HG03280 (cell line): ENCODE data around the gene NEGR1.

Experiments used
- ATAC-seq: cut with Tn5 transposase; IDR thresholded peaks from one replicate; pipeline ENCODE4 v1.9.1; 2021; ENCODE audit warnings: mild to moderate bottlenecking, moderate library complexity; ENCODE audit not compliant: unreplicated experiment

Gene NEGR1

DNA sequence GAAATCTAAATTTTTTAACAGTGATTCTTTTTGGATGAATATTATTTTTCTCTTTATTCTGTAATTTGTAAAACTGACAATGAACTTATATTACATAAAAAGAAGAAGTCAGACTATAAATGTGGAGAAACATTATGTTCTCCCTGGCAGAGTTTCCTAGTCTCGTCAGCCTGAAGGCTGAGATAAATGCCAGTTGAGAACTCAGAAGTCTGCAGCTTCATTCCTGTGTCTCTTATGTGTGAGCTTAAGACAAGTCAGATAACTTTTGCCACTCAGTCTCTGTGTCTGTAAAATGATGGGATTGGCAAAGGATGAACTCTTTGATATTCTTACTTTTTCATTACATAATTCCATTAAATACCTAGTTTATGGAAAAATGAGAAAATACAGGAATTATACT, 632.7 kb downstream of the NEGR1 start:
- ATAC-seq = no peak

DNA sequence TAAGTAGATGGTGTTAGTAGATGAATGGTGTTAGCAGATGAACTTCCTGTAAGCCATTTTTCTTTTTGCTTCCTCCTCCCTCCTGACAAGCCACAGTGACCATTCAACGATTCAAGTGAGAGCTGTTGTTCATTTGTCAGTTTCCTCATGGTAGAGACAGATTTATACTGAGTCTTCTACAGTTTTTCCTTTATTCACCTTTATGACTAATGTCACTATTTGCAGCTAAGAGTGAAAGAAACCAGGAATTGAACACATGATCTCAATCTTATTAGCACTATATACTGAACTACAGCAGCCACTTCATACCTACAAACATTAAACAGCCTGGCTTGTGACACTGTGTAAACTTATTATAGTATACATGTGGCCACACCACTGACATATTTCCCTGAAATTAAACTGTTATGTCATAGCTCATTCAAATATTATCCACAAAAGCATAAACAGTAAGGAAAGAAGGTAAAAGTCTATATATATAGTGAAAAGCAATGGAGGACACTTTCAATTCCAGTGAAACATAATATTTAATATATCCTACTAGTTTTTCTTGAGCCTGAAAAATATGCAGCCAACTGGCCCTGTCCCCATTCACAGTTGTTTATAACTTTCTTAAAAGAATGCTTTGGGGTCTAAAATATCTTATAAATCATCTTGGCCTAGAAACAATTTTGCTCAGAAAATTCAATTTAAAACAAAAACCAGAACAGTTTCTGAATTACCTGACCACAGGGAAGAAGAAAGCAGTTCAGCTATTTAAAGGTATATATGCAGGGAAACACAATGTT, 634.6 kb downstream of the NEGR1 start:
- no peak for ATAC-seq

DNA sequence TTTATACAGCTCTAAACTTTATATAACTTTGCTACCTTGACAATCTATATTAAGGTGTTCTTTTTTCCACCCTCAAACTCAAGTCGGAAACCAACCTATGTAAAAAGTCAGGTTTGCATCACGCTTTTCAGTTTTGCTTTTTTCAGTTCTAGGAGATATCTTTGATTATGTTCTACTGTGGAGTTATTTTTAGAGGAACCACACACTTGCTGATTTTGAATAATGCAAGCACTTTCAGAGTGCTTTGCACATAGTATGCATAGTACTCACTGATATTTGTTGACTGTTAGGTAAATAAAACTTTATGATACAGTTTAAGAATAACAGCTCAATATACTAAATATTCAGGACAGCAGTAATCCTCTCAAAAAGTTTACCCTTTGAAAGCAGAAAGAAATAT, 637.3 kb downstream of the NEGR1 start:
- ATAC-seq = no peak

DNA sequence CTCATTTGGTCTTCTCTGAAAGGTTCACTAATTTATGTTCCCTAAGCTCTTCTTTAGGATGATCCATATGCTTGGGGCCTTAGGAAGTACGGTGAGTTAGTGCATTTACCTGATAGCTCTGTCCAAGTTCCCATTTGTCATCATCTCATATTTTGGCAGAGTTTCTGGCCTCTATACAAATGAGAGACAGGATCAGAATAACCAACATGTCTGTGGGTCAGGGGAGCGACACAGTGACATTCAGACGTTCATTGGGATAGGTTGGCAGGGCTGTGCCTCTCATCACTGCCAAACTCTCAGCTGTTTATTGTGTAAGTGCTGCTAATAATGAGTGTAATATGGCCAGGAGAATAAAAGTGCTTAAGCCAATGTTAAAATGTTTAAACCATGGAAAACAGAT, 640.4 kb downstream of the NEGR1 start:
- no peak for ATAC-seq

DNA sequence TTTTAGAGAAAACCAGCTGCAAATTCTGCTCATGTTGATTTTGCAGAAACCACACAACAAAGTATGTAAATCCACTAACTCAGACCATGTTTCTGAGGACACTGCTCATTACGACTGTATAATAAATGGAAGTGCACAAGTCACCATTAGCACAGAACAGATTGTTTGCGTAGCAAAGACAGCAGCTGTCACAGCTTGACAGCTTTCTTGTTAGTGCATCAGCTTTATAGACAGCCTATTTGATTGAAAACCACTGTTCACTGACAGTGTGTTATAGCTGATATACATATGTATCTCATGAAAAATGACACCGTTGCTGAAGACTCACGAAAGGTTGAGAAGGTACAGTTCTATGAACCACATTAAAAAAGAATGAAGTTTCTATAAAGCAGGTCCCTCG, 641.3 kb downstream of the NEGR1 start:
- ATAC-seq = no peak

DNA sequence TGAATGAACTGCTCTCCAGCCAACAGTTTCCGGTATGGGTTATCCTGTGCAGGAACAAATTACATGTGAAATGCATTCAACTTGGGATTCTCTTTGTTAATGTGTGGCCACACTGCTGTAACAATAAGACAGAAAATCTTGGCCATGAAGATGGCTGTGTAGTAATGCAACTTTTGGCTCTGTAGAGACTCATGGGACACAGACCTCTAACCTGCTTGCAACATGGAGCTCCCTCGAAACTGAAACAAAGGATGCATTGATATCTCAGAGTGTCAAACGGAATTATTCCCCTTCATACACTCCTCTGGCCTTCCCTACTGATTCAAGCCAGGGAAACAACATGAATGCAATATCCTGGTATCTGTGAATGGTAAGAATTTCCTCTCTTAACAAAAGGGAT, 642.2 kb downstream of the NEGR1 start:
- ATAC-seq = no peak

DNA sequence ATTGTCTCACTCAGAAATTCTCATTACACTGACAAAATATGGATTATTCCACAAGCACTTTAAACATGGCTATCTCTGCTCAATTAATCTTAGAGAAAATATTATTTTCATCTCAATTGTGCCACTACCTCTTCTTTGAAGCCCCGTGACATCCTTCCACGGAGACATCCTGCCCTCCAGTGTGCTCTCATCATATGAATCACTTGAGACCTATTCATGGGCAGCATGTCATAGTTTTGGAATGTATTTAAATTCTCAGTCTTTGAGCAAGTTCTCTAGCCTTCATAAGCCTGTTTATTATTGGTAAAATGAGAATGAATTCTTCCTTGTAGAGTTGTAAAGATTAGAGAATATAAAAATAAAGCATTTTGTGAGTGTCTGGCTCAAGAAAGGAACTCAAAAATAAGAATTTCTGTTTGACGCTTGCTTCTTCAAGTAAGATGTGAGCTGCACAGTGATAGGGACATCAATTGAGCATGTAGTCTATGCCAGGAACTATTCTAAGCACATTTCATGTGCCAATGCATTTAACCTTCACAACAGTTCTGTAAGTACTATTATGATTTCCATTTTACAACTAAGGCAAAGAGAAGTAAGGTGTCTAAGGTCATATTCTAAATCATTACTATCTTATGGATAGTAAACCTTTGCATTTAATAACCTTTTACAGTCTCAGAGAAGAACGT, 644.1 kb downstream of the NEGR1 start:
- ATAC-seq = no peak

DNA sequence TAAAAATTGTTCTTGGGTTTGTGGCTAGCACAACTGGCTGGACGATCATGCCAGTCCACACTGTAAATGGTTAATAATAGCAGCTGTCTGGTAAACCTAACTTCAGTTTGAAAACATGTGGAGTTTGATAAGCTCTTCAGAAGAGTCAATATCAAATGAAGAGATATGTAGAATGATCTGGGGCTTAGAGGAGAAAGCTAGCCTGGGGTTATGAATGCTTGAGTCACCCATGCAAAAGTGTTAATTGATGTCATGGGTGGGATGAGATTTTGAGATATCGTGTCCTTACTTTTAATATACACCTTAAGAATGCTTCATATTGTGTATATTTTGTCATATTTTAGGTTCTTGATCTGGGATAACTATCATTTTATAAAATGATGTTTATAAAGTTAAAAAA, 646.8 kb downstream of the NEGR1 start:
- ATAC-seq = no peak

DNA sequence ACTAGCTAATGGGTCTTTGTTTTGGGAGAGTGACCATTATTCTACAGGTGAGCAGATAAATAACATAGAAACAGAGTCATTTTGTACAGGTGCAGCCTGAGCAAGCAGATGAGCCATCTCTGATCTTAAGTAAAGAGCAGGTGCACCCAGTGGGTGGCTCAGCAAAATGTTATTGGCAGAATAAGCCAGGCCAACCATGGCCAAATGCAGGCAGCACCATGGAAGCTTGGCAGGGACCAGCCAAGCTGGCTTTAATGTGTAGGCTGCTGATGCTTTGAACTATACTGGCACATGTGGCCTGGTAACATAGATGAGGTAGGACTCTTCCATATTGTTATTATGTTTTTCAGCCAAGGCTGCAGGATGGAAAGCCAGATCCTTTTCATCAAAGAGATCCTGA, 648.2 kb downstream of the NEGR1 start:
- ATAC-seq = no peak

DNA sequence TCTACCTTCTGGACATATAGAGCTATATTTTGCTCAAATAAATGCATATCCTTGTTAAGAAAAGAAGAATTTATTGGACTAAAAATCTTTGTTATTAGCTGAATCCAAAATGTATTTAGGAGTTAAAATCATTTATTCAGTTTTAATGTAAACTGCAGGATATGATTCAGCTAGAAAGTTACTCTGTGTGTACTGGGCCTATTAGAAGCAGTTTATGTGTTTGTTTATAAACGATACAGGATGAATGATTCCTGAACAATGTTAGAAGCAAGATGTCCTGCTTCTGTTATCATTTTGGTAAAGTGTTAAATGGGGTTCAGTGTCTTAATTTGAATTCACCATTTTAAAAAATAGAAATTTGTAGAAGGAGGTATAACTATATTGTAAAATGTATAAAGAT, 652.3 kb downstream of the NEGR1 start:
- ATAC-seq = no peak

DNA sequence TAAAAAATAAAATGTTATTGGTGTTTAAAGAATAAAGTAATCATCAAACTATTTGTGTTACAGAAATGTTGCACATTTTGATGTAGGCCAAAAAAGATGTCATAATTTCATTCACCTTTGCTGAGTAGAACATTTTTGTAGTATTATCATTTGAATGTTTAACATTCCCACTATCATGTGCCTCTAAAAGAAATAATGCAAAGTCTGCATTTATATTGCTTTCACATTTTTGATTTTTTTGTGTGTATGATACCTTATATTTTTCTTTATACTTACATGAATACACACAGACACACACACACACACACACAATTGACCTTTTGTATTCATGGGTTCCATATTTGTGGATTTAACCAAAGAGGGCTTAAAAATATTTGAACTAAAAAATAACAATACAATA, 657.3 kb downstream of the NEGR1 start:
- ATAC-seq = no peak

DNA sequence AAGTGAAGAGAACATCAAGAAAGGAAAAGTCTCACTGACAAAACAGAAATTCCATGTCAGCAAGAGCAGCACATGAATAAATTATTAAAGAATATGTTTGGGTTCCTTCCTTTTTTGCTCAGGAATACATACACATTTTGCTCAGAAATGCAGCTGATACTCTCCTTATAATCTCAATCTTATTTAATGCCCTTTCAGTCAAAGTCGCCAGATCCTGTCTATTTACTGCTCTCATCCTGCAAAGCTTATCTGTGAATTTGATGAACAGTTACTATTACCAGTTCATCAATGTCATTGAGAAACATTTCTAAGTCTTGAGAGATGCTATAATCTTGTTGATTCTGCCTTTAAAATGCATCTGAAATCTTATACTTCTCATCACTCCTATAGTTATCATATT, 658.5 kb downstream of the NEGR1 start:
- no peak for ATAC-seq

DNA sequence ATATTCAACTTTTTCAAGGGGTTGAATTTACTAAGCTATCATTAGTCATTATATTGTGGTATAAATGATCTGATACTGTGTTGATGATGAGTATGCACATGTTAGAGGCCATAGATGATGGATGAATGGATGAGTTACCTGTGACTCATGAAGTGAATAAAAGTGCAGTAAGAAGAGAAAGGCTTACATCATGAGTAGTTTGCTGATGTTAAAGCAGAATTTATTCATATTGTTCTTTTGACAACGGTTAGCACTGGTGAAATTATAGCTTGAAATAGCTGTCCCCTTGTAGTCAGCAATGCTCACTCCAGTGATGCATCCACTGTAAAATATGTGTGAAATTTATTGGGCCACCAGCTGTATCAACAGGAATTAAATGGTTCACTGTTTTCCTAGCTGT, 660.6 kb downstream of the NEGR1 start:
- no peak for ATAC-seq

DNA sequence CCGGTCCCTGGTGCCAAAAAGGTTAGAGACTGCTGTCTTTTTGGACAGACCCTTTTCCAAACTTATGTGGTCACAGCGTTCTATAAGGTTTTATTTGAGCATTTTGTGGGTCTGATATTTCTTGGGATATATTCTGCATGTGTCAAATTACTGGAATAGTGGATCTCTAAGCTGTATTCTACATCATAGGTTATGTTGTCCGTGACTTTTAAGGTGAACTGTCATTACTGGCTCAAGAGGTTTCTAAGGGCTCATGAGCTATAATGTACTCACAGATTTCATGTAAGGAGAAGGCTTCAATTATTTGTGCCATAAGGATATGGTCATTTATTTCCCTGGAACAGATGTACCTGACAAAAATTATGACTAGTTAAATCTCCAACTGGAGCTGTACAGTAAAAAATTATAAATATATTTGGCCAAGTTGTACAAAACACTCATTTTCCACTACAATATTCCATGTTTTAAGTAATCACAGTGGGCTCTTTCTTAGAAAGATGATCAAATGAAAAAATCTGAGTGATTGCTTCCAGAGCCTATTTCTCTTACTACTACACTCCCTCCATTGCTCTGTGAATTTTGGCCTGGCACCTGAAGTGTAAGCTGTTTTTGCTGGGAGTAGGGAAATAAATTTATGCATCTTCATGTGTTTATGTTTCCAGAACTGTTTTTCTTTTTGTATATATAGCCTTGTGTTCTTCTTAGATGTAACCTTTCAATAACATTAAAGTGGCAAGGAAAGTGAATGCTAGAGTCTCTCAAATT, 663.4 kb downstream of the NEGR1 start:
- ATAC-seq = no peak

DNA sequence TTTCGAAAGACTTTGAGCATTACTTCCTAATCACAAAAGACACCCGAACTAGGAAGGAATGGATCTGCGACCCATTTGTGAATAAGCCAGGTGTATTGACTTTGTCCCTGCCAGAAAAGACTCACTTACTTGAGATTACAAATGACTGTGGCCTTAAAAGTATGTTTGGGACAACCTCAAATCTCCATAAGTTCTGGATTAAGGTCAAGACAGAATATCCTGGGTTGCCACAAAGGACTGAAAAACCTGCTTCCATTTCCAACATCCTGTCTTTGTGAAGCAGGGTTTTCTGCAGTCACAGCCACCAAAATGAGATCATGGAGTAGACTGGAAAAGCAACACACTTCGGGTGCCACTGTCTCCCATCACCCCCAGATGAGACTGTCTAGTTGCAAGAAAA, 664.1 kb downstream of the NEGR1 start:
- ATAC-seq = no peak

DNA sequence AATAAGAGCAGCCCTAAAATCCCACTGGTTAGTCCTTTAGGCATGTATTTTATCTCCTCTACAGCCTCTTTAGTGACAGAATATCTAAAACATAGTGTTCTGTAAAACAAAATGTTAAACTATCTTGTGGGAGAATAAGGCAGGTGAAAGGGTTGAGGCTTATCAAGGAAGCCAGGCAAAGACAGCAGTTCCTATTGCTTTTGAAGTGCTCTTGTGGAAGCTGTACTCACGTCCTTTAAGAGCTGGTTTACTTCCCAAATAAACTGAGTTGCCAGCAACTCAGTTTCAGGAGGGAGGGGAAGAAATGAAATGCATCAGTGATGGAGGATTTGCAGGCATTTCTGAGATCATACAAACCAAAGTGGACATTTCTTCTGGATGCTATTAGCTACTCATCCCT, 671.9 kb downstream of the NEGR1 start:
- no peak for ATAC-seq

DNA sequence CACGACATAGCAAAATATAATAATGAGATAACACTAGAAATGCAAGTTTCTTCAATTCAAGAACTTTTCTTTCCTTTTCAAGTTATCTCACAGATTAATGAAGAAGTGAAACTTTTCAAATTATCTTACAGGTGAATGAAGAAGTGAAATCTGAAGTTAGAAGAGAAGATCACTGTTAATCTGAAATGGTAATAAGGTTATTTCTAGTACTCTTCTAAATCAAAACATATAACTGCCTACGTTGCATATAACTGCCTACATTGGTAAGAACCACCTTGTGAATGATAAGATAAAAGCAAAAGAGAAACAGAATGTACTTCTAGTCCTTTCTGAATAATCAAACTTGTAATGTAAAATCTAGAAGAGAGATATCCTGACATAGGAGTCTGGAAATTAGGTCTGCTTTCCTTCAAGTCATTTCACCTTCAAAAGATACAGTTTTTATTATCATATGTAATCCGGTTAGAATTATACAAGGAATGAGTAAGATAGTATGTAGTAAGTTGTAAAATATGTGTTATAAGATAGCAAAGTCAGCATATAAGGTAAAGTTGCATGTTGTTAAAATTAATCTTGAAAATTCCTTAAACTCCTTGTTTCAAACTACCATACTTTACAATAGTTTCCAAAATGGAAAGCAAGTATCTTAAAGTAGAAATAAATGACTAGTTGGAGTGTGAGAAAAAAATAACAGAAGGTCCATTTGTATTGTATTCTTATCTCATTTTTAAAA, 679.1 kb downstream of the NEGR1 start:
- no peak for ATAC-seq

DNA sequence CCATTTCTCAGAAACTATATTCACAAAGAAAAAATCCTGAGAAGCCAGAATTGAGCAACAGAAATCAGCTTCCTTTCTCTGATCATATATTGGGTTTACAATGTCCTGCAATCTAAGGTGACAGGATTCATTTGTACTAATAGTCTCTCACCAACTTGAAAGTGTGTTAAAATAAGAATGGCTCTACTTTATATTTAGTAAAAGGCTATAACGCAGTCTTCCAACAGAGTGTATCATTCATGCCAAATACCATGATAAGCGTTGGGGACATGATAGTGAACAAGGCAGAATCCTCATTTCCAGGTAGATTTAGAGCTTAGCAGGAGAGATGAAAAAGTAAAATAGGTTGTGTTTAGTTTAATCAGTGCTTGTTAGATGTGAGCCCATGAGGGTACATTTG, 682.3 kb downstream of the NEGR1 start:
- ATAC-seq = no peak

DNA sequence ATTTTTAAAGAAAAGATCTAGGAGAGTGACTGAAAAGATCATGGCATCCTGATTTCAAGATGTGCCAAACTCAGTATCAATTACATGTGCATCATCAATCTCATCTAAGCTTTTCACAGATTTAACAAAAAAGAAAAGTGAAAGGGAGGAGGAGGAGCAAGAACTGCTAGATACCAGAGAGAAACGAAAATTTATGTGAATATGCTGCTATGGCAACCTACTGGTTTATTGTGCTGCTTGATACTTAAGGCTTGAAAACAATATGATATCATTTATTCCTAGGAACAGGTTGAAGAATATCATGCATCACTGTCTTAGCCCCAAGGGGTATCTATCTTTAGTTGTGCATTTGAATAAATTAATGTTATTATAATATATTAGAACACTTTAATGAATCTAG, 683.0 kb downstream of the NEGR1 start:
- ATAC-seq = no peak

DNA sequence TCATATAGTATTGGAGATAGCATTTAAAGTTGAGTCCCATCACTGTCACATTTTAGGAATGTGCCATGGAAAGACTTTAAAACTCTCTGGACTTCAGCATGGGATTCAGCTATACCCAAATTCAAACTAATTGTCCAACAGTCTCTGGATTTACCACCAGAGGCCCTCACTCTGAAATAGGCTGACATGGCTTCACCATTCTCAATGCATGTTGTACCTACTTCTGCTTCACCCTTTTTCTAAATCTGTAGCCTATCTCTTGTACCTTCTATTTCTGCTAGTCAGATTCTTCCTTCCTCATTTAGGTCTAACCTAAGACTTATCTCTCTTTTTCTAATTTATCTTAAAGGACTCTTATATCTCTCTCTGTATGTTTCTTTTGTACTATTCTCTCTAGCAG, 688.8 kb downstream of the NEGR1 start:
- ATAC-seq = no peak

DNA sequence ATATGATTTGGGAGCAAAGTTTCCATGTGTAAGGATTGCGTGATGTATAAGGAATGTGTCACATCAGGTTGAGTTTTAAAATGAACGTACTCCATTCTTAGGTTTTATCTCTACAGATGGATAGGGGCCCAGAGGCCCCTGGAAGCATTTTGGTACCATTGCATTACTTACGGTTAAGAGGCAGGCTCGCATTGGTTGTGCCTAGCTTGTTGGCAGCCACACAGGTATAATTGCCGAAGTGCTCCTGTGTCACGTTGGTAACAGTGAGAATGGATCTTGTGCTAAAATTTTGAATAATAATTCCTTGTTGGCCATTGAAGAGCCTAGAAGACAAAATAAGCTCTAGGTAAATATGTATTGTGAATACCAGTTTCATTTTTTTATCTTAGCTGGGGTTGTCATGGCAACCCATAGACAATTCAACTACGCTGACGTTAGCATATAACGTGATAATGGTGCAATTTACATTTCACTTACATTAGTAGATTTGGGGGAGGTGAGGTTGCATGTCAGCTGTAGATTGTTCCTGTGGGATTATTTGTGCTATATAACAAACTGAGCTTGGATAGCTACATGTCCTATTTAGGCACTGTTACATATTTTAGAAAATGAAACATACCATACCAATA, 689.6 kb downstream of the NEGR1 start:
- ATAC-seq = no peak
